ENCODE results near the gene HDGF. TPM values are rescaled to one million over a fixed set of nuclear protein-coding genes. Genes with fewer than 3 reads are reported as not detected.
A peak's percentile ranks its signal among the peaks of the same experiment; 100 is the strongest.

Gene HDGF
- total and polyA plus RNA-seq, 9 of the 15 experiments (the other 6 are each of a cell fraction or from before 2014, with no cell fraction given), result 38.8 to 601 (median 400) TPM

- TF ChIP-seq E2F6 (IDR thresholded peaks at IDR 0.05; ENCODE audit: borderline replicate concordance in 1 of 2, extremely low read depth in 1 of 2, insufficient read depth in 1 of 2, insufficient read length in 1 of 2, low read depth in 1 of 2, low read length in 1 of 2, poor library complexity in 1 of 2, severe bottlenecking in 1 of 2) (peak in 1 of 2 experiments; percentile 19), ZBTB49 (CRISPR knock-in tag; IDR thresholded peaks at IDR 0.05; ENCODE audit: borderline replicate concordance) (no peak), NR0B1 (IDR thresholded peaks at IDR 0.05; ENCODE audit: partially characterized antibody) (no peak), CCAR2 (IDR thresholded peaks at IDR 0.05; ENCODE audit: low read depth, low read length) (no peak), MXD1 (CRISPR knock-in tag; IDR thresholded peaks at IDR 0.05; ENCODE audit: borderline replicate concordance, poor library complexity, severe bottlenecking) (no peak), PRDM10 (IDR thresholded peaks at IDR 0.05; ENCODE audit: partially characterized antibody) (no peak), ZSCAN32 (CRISPR knock-in tag; IDR thresholded peaks at IDR 0.05) (no peak), ZNF511 (CRISPR knock-in tag; IDR thresholded peaks at IDR 0.05) (peak; percentile 68; the same call in 1 of the 2 replicates), MITF (IDR thresholded peaks at IDR 0.05) (no peak), ZNF639 (CRISPR knock-in tag; conservative IDR thresholded peaks at IDR 0.05 in 1 of 2, IDR thresholded peaks at IDR 0.05 in 1 of 2) (peak in 1 of 2 experiments; percentile 90; a peak in 2 of 4 replicates)
Observed at GRCh38 chr1:156728599-156729462, 22.6 kb downstream of the HDGF start, which contains the start of gene ISG20L2 (continued).

Measured in K562 (cell line).